B cell (primary cell): ENCODE data around the gene CPO. TPM values are rescaled to one million over a fixed set of nuclear protein-coding genes. Genes with fewer than 3 reads are reported as not detected.

Source experiments
- ATAC-seq: fragments of 200-7000 bp; cut with Tn5 transposase; one replicate; pipeline ENCODE4 v1.10.0; 2021; ENCODE audit warnings: low read depth, mild to moderate bottlenecking, moderate number of reproducible peaks, moderate library complexity
- CTCF ChIA-PET: fragments of 350-600 bp; sonication (Branson Sonifier 250); formaldehyde crosslinking; loops from one replicate; lab custom pipeline; 2021; ENCODE audit warnings: antibody characterized with exemption, inconsistent platforms; lab: Charles Lee
- POLR2A ChIA-PET: fragments of 350-600 bp; sonication (Branson Sonifier 250); formaldehyde crosslinking; loops from one replicate; lab custom pipeline; 2021; ENCODE audit warnings: antibody characterized with exemption; lab: Charles Lee
- DNase-seq: peaks from one replicate; pipeline ENCODE4 v3.0.0; 2013
- H2AFZ ChIP-seq: 2 replicates; pipeline ENCODE4 v1.6.1; 2012; ENCODE audit warnings: mild to moderate bottlenecking, low read depth, low read length; ENCODE audit not compliant: insufficient read depth, poor library complexity, severe bottlenecking
- H3K27ac ChIP-seq, 2 donors: 1 replicate in 1 of 2; 2 replicates in 1 of 2; pipeline ENCODE4 v1.5.1; 2012 to 2013; ENCODE audit warnings: low read length in 2 of 2, mild to moderate bottlenecking in 2 of 2, moderate library complexity in 1 of 2
- H3K27me3 ChIP-seq, 4 experiments: fragments of 200-600 bp in 1 of 4; sonication (generic) in 1 of 4; replicated peaks in 1 of 4; 1 replicate in 2 of 4; 2 replicates in 2 of 4; pipeline versions ENCODE4 v1.6.1 to v1.7.0; 2013 to 2016; ENCODE audit warnings: low read length in 3 of 4, mild to moderate bottlenecking in 2 of 4, mixed read lengths in 1 of 4, moderate library complexity in 1 of 4; ENCODE audit not compliant: insufficient read depth in 4 of 4, control insufficient read depth in 3 of 4; ENCODE audit errors: control extremely low read depth in 1 of 4
- H3K36me3 ChIP-seq, 2 experiments: replicated peaks in 1 of 2; 1 replicate in 1 of 2; 2 replicates in 1 of 2; pipeline versions ENCODE4 v1.6.1 to v1.7.1; 2013; ENCODE audit warnings: low read length in 1 of 2; ENCODE audit not compliant: insufficient read depth in 2 of 2, control insufficient read depth in 1 of 2; ENCODE audit errors: control extremely low read depth in 1 of 2, extremely low read depth in 1 of 2
- H3K4me1 ChIP-seq, 2 donors: fragments of 200-600 bp in 1 of 2; sonication (generic) in 1 of 2; 1 replicate in 1 of 2; 2 replicates in 1 of 2; pipeline versions ENCODE4 v1.5.1 to v1.6.1; 2013 to 2017; ENCODE audit warnings: low read length in 2 of 2; ENCODE audit not compliant: control insufficient read depth in 2 of 2, insufficient read depth in 2 of 2
- H3K4me2 ChIP-seq: replicated peaks from 2 replicates; pipeline ENCODE3; 2012; ENCODE audit warnings: mild to moderate bottlenecking, low read depth, low read length; ENCODE audit not compliant: poor library complexity, severe bottlenecking
- H3K4me3 ChIP-seq, 5 experiments: fragments of 200-600 bp in 1 of 5; sonication (generic) in 1 of 5; 1 replicate in 3 of 5; 2 replicates in 2 of 5; pipeline versions ENCODE4 v1.5.1 to v1.7.0; 2011 to 2016; ENCODE audit warnings: low read length in 4 of 5, mild to moderate bottlenecking in 4 of 5, low read depth in 2 of 5, control low read depth in 1 of 5, moderate library complexity in 1 of 5; ENCODE audit not compliant: insufficient read depth in 1 of 5; ENCODE audit errors: control extremely low read depth in 1 of 5, extremely low read depth in 1 of 5
- H3K79me2 ChIP-seq: fragments of 200-600 bp; sonication (generic); one replicate; pipeline ENCODE4 v1.6.0; 2016; ENCODE audit warnings: low read length; ENCODE audit not compliant: control insufficient read depth, insufficient read depth
- H3K9ac ChIP-seq: fragments of 200-600 bp; sonication (generic); 2 replicates; pipeline ENCODE4 v1.6.1; 2017; ENCODE audit warnings: mild to moderate bottlenecking, low read length, moderate library complexity
- H3K9me3 ChIP-seq, 3 donors: one replicate each; pipeline versions ENCODE4 v1.6.1 to v1.7.1; 2013; ENCODE audit warnings: low read length in 2 of 3; ENCODE audit not compliant: control insufficient read depth in 2 of 3, insufficient read depth in 1 of 3; ENCODE audit errors: control extremely low read depth in 1 of 3
- H4K20me1 ChIP-seq: 2 replicates; pipeline ENCODE4 v1.6.0; 2012; ENCODE audit warnings: mild to moderate bottlenecking, low read length; ENCODE audit not compliant: insufficient read depth, control insufficient read depth, poor library complexity, severe bottlenecking
- H3K27ac Mint-ChIP-seq: one replicate; pipeline ENCODE4 v1.8.0; 2021; ENCODE audit warnings: mixed read lengths
- H3K27me3 Mint-ChIP-seq: one replicate; pipeline ENCODE4 v1.8.0; 2021; ENCODE audit warnings: mixed read lengths
- H3K4me1 Mint-ChIP-seq: one replicate; pipeline ENCODE4 v1.8.0; 2021; ENCODE audit warnings: mixed read lengths
- H3K4me3 Mint-ChIP-seq: one replicate; pipeline ENCODE4 v1.8.0; 2021; ENCODE audit warnings: mixed read lengths
- H3K9me3 Mint-ChIP-seq: one replicate; pipeline ENCODE4 v1.8.0; 2022; ENCODE audit warnings: mixed read lengths; ENCODE audit not compliant: insufficient read depth
- CTCF ChIP-seq: fragments of 200-600 bp; IDR thresholded peaks from one replicate; pipeline ENCODE4 v1.8.0; 2022; ENCODE audit warnings: antibody characterized with exemption, mild to moderate bottlenecking
- EZH2 ChIP-seq: IDR thresholded peaks from 2 replicates; pipeline ENCODE4 v1.6.1; 2012; ENCODE audit warnings: borderline replicate concordance, low read depth, mild to moderate bottlenecking, moderate library complexity, low read length; ENCODE audit not compliant: insufficient read depth, poor library complexity, severe bottlenecking
- WGBS: methylation state at CpG from one replicate; pipeline ENCODE4 v1.1.5; 2013; ENCODE audit warnings: missing lambda C conversion rate; ENCODE audit not compliant: insufficient coverage; 5-methylcytosine and 5-hydroxymethylcytosine counted together
- intact Hi-C: fragments of 100-400 bp; cut with micrococcal nuclease; formaldehyde crosslinking; loops from one replicate; pipeline ENCODE4 v1.10.0; 2022
- polyA plus RNA-seq: library from polyadenylated mRNA; depleted of rRNA; stranded (reverse); fragments of >200 nt; gene quantifications from 2 replicates; pipeline ENCODE4 v1.2.3, GENCODE V29; 2012
- total RNA-seq, 2 donors: library from RNA; stranded (reverse); fragments of 120-200 nt in 1 of 2; gene quantifications; 1 replicate in 1 of 2; 2 replicates in 1 of 2; pipeline versions ENCODE4 v1.2.3 to v1.2.4, GENCODE V29; 2013 to 2022

The CPO gene
- total and polyA plus RNA-seq, 2 donors (not counting 1 experiment from before 2014, with no cell fraction given), result not detected

GRCh38 chr2:206981086-206981674 lies 41.9 kb downstream of the CPO start:
- WGBS, result 86% methylated on average over 8 of the region's 12 CpGs
- H3K4me1 Mint-ChIP-seq, result no peaks in the 10 kb centered on the region
- Histone ChIP-seq H3K4me3 (no peak overlapping the region), H3K27ac (no peak overlapping the region), H3K4me1 (no peaks in the 10 kb centered on the region), H3K36me3 (no peaks in the 10 kb centered on the region), H2AFZ (no peak overlapping the region), H3K79me2 (no peaks in the 10 kb centered on the region), H4K20me1 (no peaks in the 10 kb centered on the region), H3K27me3 (peaks cover 0 to 3% (median 0%) of the 10 kb centered on the region in 4 experiments), H3K9me3 (no peaks in the 10 kb centered on the region), H3K4me2 (no peak overlapping the region), H3K9ac (no peak overlapping the region)
- POLR2A ChIA-PET, result no interaction called here
- no peak for DNase-seq
- H3K9me3 Mint-ChIP-seq, result no peaks in the 10 kb centered on the region
- no peak for TF ChIP-seq EZH2
- no peak for TF ChIP-seq CTCF
- no peak overlapping the region for H3K4me3 Mint-ChIP-seq
- no peak for ATAC-seq
- no peak overlapping the region for H3K27ac Mint-ChIP-seq
- intact Hi-C loops, result loop anchor here (1.0 to 5.0 kb wide), 2 partner anchors 371 to 494 kb away; no protein-coding TSS in a partner anchor
- H3K27me3 Mint-ChIP-seq, result peaks cover 28% of the 10 kb centered on the region
- CTCF ChIA-PET, result interaction anchor here (1.0 to 4.1 kb wide), 3 partner anchors 9 to 492 kb away, joined by 3 to 30 read pairs (median 3); no protein-coding TSS in a partner anchor

- no peaks in the 10 kb centered on the region for H4K20me1 ChIP-seq
- no peaks in the 10 kb centered on the region for H3K36me3 ChIP-seq
- intact Hi-C loops, result loop anchor here (1.0 to 5.0 kb wide), 2 partner anchors 370 to 493 kb away; no protein-coding TSS in a partner anchor
- no peak overlapping the region for H3K9ac ChIP-seq
- no peak overlapping the region for H3K27ac ChIP-seq
- no peak overlapping the region for H3K4me2 ChIP-seq
- ChIA-PET CTCF (interaction anchor here (1.0 to 4.1 kb wide), 5 partner anchors 8 to 502 kb away, joined by 3 to 30 read pairs (median 3); no protein-coding TSS in a partner anchor), POLR2A (no interaction called here)
- Mint-ChIP-seq H3K9me3 (no peaks in the 10 kb centered on the region), H3K4me1 (no peaks in the 10 kb centered on the region), H3K27ac (no peak overlapping the region), H3K4me3 (no peak overlapping the region), H3K27me3 (peaks cover 28% of the 10 kb centered on the region)
- WGBS, result 60% methylated on average over 3 of the region's 8 CpGs
- peak; percentile 49 for ATAC-seq
- peaks cover 0 to 3% (median 0%) of the 10 kb centered on the region in 4 experiments for H3K27me3 ChIP-seq
- no peaks in the 10 kb centered on the region for H3K9me3 ChIP-seq
- peak; percentile 59 for DNase-seq
- TF ChIP-seq CTCF, result peak; percentile 64
- TF ChIP-seq EZH2, result no peak
- no peaks in the 10 kb centered on the region for H3K4me1 ChIP-seq
- no peak overlapping the region for H2AFZ ChIP-seq
- no peaks in the 10 kb centered on the region for H3K79me2 ChIP-seq
- no peak overlapping the region for H3K4me3 ChIP-seq
Measured at GRCh38 chr2:206981739-206982340, 42.5 kb downstream of the CPO start.
